Measurements from ENCODE around the gene RBFOX1.

- TF ChIP-seq CTCF (IDR thresholded peaks at IDR 0.05 in 2 of 3, conservative IDR thresholded peaks at IDR 0.05 in 1 of 3; ENCODE audit: borderline replicate concordance in 1 of 3, insufficient read depth in 1 of 3, low read depth in 2 of 3, low read length in 2 of 3), result no peak
- no peak for TF ChIP-seq POLR2A (IDR thresholded peaks at IDR 0.05; ENCODE audit: borderline replicate concordance, extremely low read depth, insufficient read depth, insufficient read length)
- no peak for TF ChIP-seq ELF1 (IDR thresholded peaks at IDR 0.05; ENCODE audit: borderline replicate concordance, low read depth)
Observed at GRCh38 chr16:7716660-7717550, 384.3 kb downstream of the RBFOX1 start.
